Keratinocyte (primary cell): Measurements from ENCODE around the gene SLC25A13. TPM values are rescaled to one million over a fixed set of nuclear protein-coding genes. Genes with fewer than 3 reads are reported as not detected.
"Not testable (repeated sequence)": the region's sequence is repeated elsewhere in the genome, so short reads cannot be mapped to it uniquely, and the experiment has no call there.

Experiments
- DNase-seq: peaks from one replicate; pipeline ENCODE4 v3.0.0-alpha.2; 2011; ENCODE audit warnings: low read depth, missing footprints, low spot score
- FAIRE-seq: peaks from 2 replicates; lab custom pipeline; 2011; peaks lifted over from hg19 to GRCh38; lab: Jason Lieb, UNC
- H2AFZ ChIP-seq: 2 replicates; pipeline ENCODE4 v1.6.0; 2012; ENCODE audit warnings: low read length, control low read depth, inconsistent platforms; ENCODE audit not compliant: control insufficient read depth
- H3K27ac ChIP-seq: 2 replicates; pipeline ENCODE4 v1.5.1; 2011; ENCODE audit warnings: low read length; ENCODE audit not compliant: control insufficient read depth, insufficient read depth
- H3K27me3 ChIP-seq: 3 replicates; pipeline ENCODE4 v1.6.0; 2011; ENCODE audit warnings: low read length; ENCODE audit not compliant: control insufficient read depth, insufficient read depth; ENCODE audit errors: extremely low read depth
- H3K36me3 ChIP-seq, 2 experiments: 2 replicates in 1 of 2; 3 replicates in 1 of 2; pipeline ENCODE4 v1.5.1; 2011; ENCODE audit warnings: low read length in 2 of 2, mild to moderate bottlenecking in 1 of 2; ENCODE audit not compliant: control insufficient read depth in 2 of 2, insufficient read depth in 2 of 2; ENCODE audit errors: extremely low read depth in 1 of 2
- H3K4me1 ChIP-seq: 3 replicates; pipeline ENCODE4 v1.5.1; 2011; ENCODE audit warnings: low read length; ENCODE audit not compliant: control insufficient read depth, insufficient read depth; ENCODE audit errors: extremely low read depth
- H3K4me2 ChIP-seq: 3 replicates; pipeline ENCODE4 v1.6.0; 2011; ENCODE audit warnings: low read depth, low read length; ENCODE audit not compliant: control insufficient read depth, insufficient read depth; ENCODE audit errors: extremely low read depth
- H3K4me3 ChIP-seq, 3 experiments: fragments of 200-600 bp in 1 of 3; sonication (generic) in 1 of 3; 2 replicates in 2 of 3; 3 replicates in 1 of 3; pipeline ENCODE4 v1.5.1; 2011 to 2016; ENCODE audit warnings: low read length in 3 of 3, mild to moderate bottlenecking in 3 of 3, control low read depth in 2 of 3, inconsistent platforms in 1 of 3, low read depth in 1 of 3, mixed read lengths in 1 of 3, mixed run types in 1 of 3, moderate library complexity in 1 of 3; ENCODE audit not compliant: control insufficient read depth in 2 of 3, insufficient read depth in 2 of 3; ENCODE audit errors: extremely low read depth in 1 of 3
- H3K79me2 ChIP-seq: 2 replicates; pipeline ENCODE4 v1.6.0; 2012; ENCODE audit warnings: low read length; ENCODE audit not compliant: control insufficient read depth, insufficient read depth
- H3K9ac ChIP-seq: 3 replicates; pipeline ENCODE4 v1.6.0; 2011; ENCODE audit warnings: low read length; ENCODE audit not compliant: control insufficient read depth, insufficient read depth; ENCODE audit errors: extremely low read depth
- H3K9me1 ChIP-seq: 3 replicates; pipeline ENCODE4 v1.6.0; 2011; ENCODE audit warnings: low read length; ENCODE audit not compliant: control insufficient read depth, insufficient read depth; ENCODE audit errors: extremely low read depth
- H3K9me3 ChIP-seq: 2 replicates; pipeline ENCODE4 v1.5.1; 2012; ENCODE audit warnings: low read depth, low read length; ENCODE audit not compliant: control insufficient read depth
- H4K20me1 ChIP-seq: 3 replicates; pipeline ENCODE4 v1.6.0; 2011; ENCODE audit warnings: low read length; ENCODE audit not compliant: control insufficient read depth, insufficient read depth; ENCODE audit errors: extremely low read depth
- EZH2 ChIP-seq: IDR thresholded peaks from one replicate; pipeline ENCODE4 v1.6.1; 2012; ENCODE audit warnings: inconsistent platforms, mild to moderate bottlenecking, low read length, moderate library complexity
- dilution Hi-C: fragments of 300-500 bp; cut with MboI; formaldehyde crosslinking; loops from one replicate; pipeline ENCODE4 v1.7.0; 2020; ENCODE audit warnings: low sequenced_read_pairs; ENCODE audit not compliant: extremely low pct_ligation_motif_present
- polyA plus RNA-seq, 5 experiments: library from polyadenylated mRNA; depleted of rRNA in 3 of 5; stranded (reverse) in 3 of 5; stranded (forward) in 1 of 5; unstranded in 1 of 5; fragments of >200 nt; gene quantifications; 1 replicate in 1 of 5; 2 replicates in 3 of 5; 3 replicates in 1 of 5; pipeline versions ENCODE4 v1.2.1 to v1.2.3, GENCODE V29; 2011 to 2012; ENCODE audit warnings: missing spikeins in 2 of 5, low read depth in 1 of 5, low replicate concordance in 1 of 5
- TF ChIP-seq, protein P1 (sequence below), 3 experiments: IDR thresholded peaks in 1 of 3; conservative IDR thresholded peaks in 1 of 3; optimal IDR thresholded peaks in 1 of 3; 2 replicates in 2 of 3; 3 replicates in 1 of 3; pipeline versions ENCODE3 to v1.5.1; 2011; ENCODE audit warnings: low read length in 3 of 3, mild to moderate bottlenecking in 3 of 3, moderate library complexity in 2 of 3, control low read depth in 1 of 3, inconsistent platforms in 1 of 3; ENCODE audit not compliant: insufficient read depth in 2 of 3; ENCODE audit errors: extremely low read depth in 1 of 3

Gene SLC25A13
- polyA plus RNA-seq, 1 donor (not counting 4 experiments of a cell fraction or from before 2014, with no cell fraction given): 29.4 TPM

DNA sequence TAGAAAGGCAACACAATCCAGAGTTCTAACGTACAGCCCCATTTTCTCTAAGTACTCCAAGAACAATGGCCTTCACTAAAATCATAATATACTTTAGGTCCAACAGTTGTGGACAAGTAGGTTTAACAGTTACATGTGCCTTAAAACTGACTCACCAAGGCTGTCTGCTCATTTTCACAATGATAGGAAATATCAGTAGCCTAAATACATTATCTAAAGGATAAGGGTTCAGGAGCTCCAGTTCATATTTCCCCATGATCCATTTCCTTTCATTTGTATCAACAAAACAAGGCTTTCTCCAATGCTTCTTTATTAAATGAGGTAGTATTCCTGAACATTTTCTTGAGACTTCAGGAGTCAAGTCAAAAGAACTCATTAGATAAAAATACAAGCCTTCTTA, 164.0 kb downstream of the SLC25A13 start:
- no peak overlapping the region for H3K9ac ChIP-seq
- H3K9me1 ChIP-seq: no peaks in the 10 kb centered on the region
- no peaks in the 10 kb centered on the region for H4K20me1 ChIP-seq
- H3K79me2 ChIP-seq: no peaks in the 10 kb centered on the region
- TF ChIP-seq, protein P1, sequence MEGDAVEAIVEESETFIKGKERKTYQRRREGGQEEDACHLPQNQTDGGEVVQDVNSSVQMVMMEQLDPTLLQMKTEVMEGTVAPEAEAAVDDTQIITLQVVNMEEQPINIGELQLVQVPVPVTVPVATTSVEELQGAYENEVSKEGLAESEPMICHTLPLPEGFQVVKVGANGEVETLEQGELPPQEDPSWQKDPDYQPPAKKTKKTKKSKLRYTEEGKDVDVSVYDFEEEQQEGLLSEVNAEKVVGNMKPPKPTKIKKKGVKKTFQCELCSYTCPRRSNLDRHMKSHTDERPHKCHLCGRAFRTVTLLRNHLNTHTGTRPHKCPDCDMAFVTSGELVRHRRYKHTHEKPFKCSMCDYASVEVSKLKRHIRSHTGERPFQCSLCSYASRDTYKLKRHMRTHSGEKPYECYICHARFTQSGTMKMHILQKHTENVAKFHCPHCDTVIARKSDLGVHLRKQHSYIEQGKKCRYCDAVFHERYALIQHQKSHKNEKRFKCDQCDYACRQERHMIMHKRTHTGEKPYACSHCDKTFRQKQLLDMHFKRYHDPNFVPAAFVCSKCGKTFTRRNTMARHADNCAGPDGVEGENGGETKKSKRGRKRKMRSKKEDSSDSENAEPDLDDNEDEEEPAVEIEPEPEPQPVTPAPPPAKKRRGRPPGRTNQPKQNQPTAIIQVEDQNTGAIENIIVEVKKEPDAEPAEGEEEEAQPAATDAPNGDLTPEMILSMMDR (optimal IDR thresholded peaks at IDR 0.05 in 1 of 3, IDR thresholded peaks at IDR 0.05 in 1 of 3, conservative IDR thresholded peaks at IDR 0.05 in 1 of 3; ENCODE audit: extremely low read depth in 1 of 3, insufficient read depth in 2 of 3, low read length in 3 of 3): no peak
- TF ChIP-seq EZH2: no peak
- no peak overlapping the region for H3K4me3 ChIP-seq
- dilution Hi-C loops: no loop called here
- no peaks in the 10 kb centered on the region for H3K27me3 ChIP-seq
- H3K4me2 ChIP-seq: no peak overlapping the region
- FAIRE-seq (no peak), DNase-seq (no peak)
- no peak overlapping the region for H2AFZ ChIP-seq
- H3K9me3 ChIP-seq: no peaks in the 10 kb centered on the region
- H3K36me3 ChIP-seq: no peaks in the 10 kb centered on the region
- H3K4me1 ChIP-seq: peaks cover 7% of the 10 kb centered on the region
- no peak overlapping the region for H3K27ac ChIP-seq

GRCh38 chr7:96154506-96154905, 167.4 kb downstream of the SLC25A13 start:
- H3K9me1 ChIP-seq, H3K36me3 ChIP-seq, H3K27me3 ChIP-seq, H3K79me2 ChIP-seq, H3K27ac ChIP-seq, dilution Hi-C loops, H4K20me1 ChIP-seq, H2AFZ ChIP-seq, FAIRE-seq, H3K4me1 ChIP-seq, H3K4me2 ChIP-seq, H3K4me3 ChIP-seq, DNase-seq, H3K9me3 ChIP-seq, H3K9ac ChIP-seq: not testable (repeated sequence)

GRCh38 chr7:96152706-96153105, 169.2 kb downstream of the SLC25A13 start:
- H3K4me3 ChIP-seq: no peak overlapping the region
- no peaks in the 10 kb centered on the region for H3K79me2 ChIP-seq
- no peak overlapping the region for H3K4me2 ChIP-seq
- no peak for TF ChIP-seq EZH2
- TF ChIP-seq, protein P1 (optimal IDR thresholded peaks at IDR 0.05 in 1 of 3, IDR thresholded peaks at IDR 0.05 in 1 of 3, conservative IDR thresholded peaks at IDR 0.05 in 1 of 3; ENCODE audit: extremely low read depth in 1 of 3, insufficient read depth in 2 of 3, low read length in 3 of 3): no peak
- H3K9me3 ChIP-seq: no peaks in the 10 kb centered on the region
- FAIRE-seq: no peak
- H4K20me1 ChIP-seq: no peaks in the 10 kb centered on the region
- peaks cover 0 to 2% of the 10 kb centered on the region in 2 experiments for H3K36me3 ChIP-seq
- no peak overlapping the region for H3K27ac ChIP-seq
- H2AFZ ChIP-seq: no peak overlapping the region
- H3K27me3 ChIP-seq: no peaks in the 10 kb centered on the region
- dilution Hi-C loops: no loop called here
- H3K9me1 ChIP-seq: no peaks in the 10 kb centered on the region
- H3K9ac ChIP-seq: no peak overlapping the region
- H3K4me1 ChIP-seq: no peaks in the 10 kb centered on the region
- no peak for DNase-seq
